H1 (cell line): ENCODE measurements around the gene AOPEP. TPM values are rescaled to one million over a fixed set of nuclear protein-coding genes. Genes with fewer than 3 reads are reported as not detected.

Source experiments
- CTCF ChIA-PET: fragments of 300-600 bp; sonication (Branson Sonifier 250); formaldehyde crosslinking; loops from one replicate; lab custom pipeline; 2021; ENCODE audit not compliant: partially characterized antibody; lab: Charles Lee
- POLR2A ChIA-PET: fragments of 300-600 bp; sonication (Branson Sonifier 250); formaldehyde crosslinking; loops from one replicate; lab custom pipeline; 2021; ENCODE audit warnings: inconsistent platforms; ENCODE audit not compliant: partially characterized antibody; lab: Charles Lee
- DNase-seq, 2 experiments: peaks; one replicate each; pipeline versions ENCODE4 v3.0.0 to v3.0.0-alpha.2; 2010 to 2022; ENCODE audit warnings: low spot score in 2 of 2, low read depth in 1 of 2, mixed read lengths in 1 of 2
- FAIRE-seq: peaks from 2 replicates; lab custom pipeline; 2011; peaks lifted over from hg19 to GRCh38; lab: Jason Lieb, UNC
- H2AFZ ChIP-seq: 2 replicates; pipeline ENCODE4 v1.8.1; 2012; ENCODE audit warnings: low read length, inconsistent platforms
- H2AK5ac ChIP-seq: 2 replicates; pipeline ENCODE4 v1.6.1; 2013; ENCODE audit warnings: low read depth, low read length
- H2BK120ac ChIP-seq: replicated peaks from 2 replicates; pipeline ENCODE3; 2013; ENCODE audit warnings: low read depth, low read length, inconsistent platforms
- H2BK12ac ChIP-seq: 2 replicates; pipeline ENCODE4 v1.6.1; 2013; ENCODE audit warnings: low read depth, low read length
- H2BK15ac ChIP-seq: 2 replicates; pipeline ENCODE4 v1.6.1; 2013; ENCODE audit warnings: low read length
- H2BK20ac ChIP-seq: 2 replicates; pipeline ENCODE4 v1.6.1; 2013; ENCODE audit warnings: low read length
- H2BK5ac ChIP-seq: 2 replicates; pipeline ENCODE4 v1.6.1; 2013; ENCODE audit warnings: low read depth, low read length
- H3K14ac ChIP-seq: 2 replicates; pipeline ENCODE4 v1.6.1; 2013; ENCODE audit warnings: inconsistent platforms; ENCODE audit not compliant: insufficient read length
- H3K18ac ChIP-seq: 2 replicates; pipeline ENCODE4 v1.6.1; 2013; ENCODE audit warnings: low read length; ENCODE audit errors: extremely low read depth
- H3K23ac ChIP-seq: 2 replicates; pipeline ENCODE4 v1.6.1; 2013; ENCODE audit warnings: inconsistent platforms; ENCODE audit not compliant: insufficient read length
- H3K23me2 ChIP-seq: 2 replicates; pipeline ENCODE4 v1.6.1; 2013; ENCODE audit warnings: low read depth, low read length
- H3K27ac ChIP-seq: 2 replicates; pipeline ENCODE4 v1.6.1; 2011; ENCODE audit warnings: low read depth, low read length, inconsistent platforms
- H3K27me3 ChIP-seq, 4 experiments: replicated peaks in 1 of 4; 1 replicate in 1 of 4; 2 replicates in 3 of 4; pipeline versions ENCODE4 v1.6.1 to v1.8.1; 2011 to 2013; ENCODE audit warnings: low read length in 3 of 4, mild to moderate bottlenecking in 3 of 4, inconsistent platforms in 2 of 4, mixed read lengths in 2 of 4, moderate library complexity in 1 of 4; ENCODE audit not compliant: control insufficient read depth in 3 of 4, insufficient read depth in 3 of 4; ENCODE audit errors: extremely low read depth in 1 of 4
- H3K36me3 ChIP-seq, 4 experiments: 2 replicates each; pipeline versions ENCODE4 v1.6.1 to v1.8.1; 2011 to 2013; ENCODE audit warnings: mild to moderate bottlenecking in 4 of 4, low read length in 3 of 4, moderate library complexity in 2 of 4, control low read depth in 1 of 4, inconsistent platforms in 1 of 4; ENCODE audit not compliant: insufficient read depth in 4 of 4, control insufficient read depth in 2 of 4
- H3K4ac ChIP-seq: replicated peaks from 2 replicates; pipeline ENCODE3; 2013; ENCODE audit warnings: low read length, low read depth, mixed read lengths, inconsistent platforms; ENCODE audit not compliant: insufficient read length
- H3K4me1 ChIP-seq, 4 experiments: replicated peaks in 1 of 4; 1 replicate in 1 of 4; 2 replicates in 3 of 4; pipeline versions ENCODE4 v1.6.1 to v1.8.1; 2011 to 2013; ENCODE audit warnings: low read length in 3 of 4, inconsistent platforms in 2 of 4, mixed read lengths in 1 of 4; ENCODE audit not compliant: insufficient read depth in 4 of 4, control insufficient read depth in 3 of 4
- H3K4me2 ChIP-seq, 2 experiments: 2 replicates each; pipeline versions ENCODE4 v1.6.1 to v1.8.1; 2011 to 2013; ENCODE audit warnings: low read depth in 2 of 2, low read length in 2 of 2, control low read depth in 1 of 2, inconsistent platforms in 1 of 2, mild to moderate bottlenecking in 1 of 2; ENCODE audit not compliant: insufficient read depth in 1 of 2
- H3K4me3 ChIP-seq, 4 experiments: fragments of 200-600, 300-600 bp in 1 of 4; sonication (generic), shearing (Covaris generic), sonication (Bioruptor Twin) in 1 of 4; 2 replicates each; pipeline versions ENCODE4 v1.5.1 to v1.8.1; 2011 to 2016; ENCODE audit warnings: low read length in 4 of 4, low read depth in 3 of 4, control low read depth in 2 of 4, inconsistent platforms in 2 of 4, mild to moderate bottlenecking in 2 of 4, mixed read lengths in 1 of 4, moderate library complexity in 1 of 4; ENCODE audit not compliant: insufficient read depth in 2 of 4; ENCODE audit errors: extremely low read depth in 1 of 4
- H3K56ac ChIP-seq: replicated peaks from 2 replicates; pipeline ENCODE3; 2013; ENCODE audit warnings: low read depth, mild to moderate bottlenecking, mixed read lengths, low read length, inconsistent platforms; ENCODE audit not compliant: insufficient read length
- H3K79me1 ChIP-seq: 2 replicates; pipeline ENCODE4 v1.6.1; 2013; ENCODE audit warnings: low read depth, low read length, control low read depth
- H3K79me2 ChIP-seq, 2 experiments: 2 replicates each; pipeline versions ENCODE4 v1.6.1 to v1.8.1; 2012 to 2013; ENCODE audit warnings: low read length in 2 of 2, mild to moderate bottlenecking in 2 of 2, inconsistent platforms in 1 of 2; ENCODE audit not compliant: insufficient read depth in 2 of 2, control insufficient read depth in 1 of 2
- H3K9ac ChIP-seq, 4 experiments: replicated peaks in 1 of 4; 1 replicate in 1 of 4; 2 replicates in 3 of 4; pipeline versions ENCODE4 v1.6.1 to v1.8.1; 2011 to 2013; ENCODE audit warnings: low read depth in 3 of 4, low read length in 3 of 4, control low read depth in 2 of 4, mild to moderate bottlenecking in 2 of 4, moderate library complexity in 2 of 4, inconsistent platforms in 1 of 4; ENCODE audit errors: extremely low read depth in 1 of 4
- H3K9me3 ChIP-seq, 2 experiments: 2 replicates each; pipeline versions ENCODE4 v1.6.1 to v1.8.1; 2012 to 2013; ENCODE audit warnings: mild to moderate bottlenecking in 2 of 2, moderate library complexity in 2 of 2, control low read depth in 1 of 2, inconsistent platforms in 1 of 2, low read depth in 1 of 2, low read length in 1 of 2, mixed read lengths in 1 of 2; ENCODE audit not compliant: insufficient read depth in 2 of 2
- H4K20me1 ChIP-seq, 2 experiments: replicated peaks in 1 of 2; 2 replicates each; pipeline versions ENCODE3 to v1.8.1; 2011 to 2013; ENCODE audit warnings: inconsistent platforms in 2 of 2, low read length in 2 of 2, mild to moderate bottlenecking in 1 of 2; ENCODE audit not compliant: insufficient read depth in 2 of 2, control insufficient read depth in 1 of 2
- H4K5ac ChIP-seq: 2 replicates; pipeline ENCODE4 v1.6.1; 2013; ENCODE audit warnings: low read length, low read depth, mixed read lengths, inconsistent platforms; ENCODE audit not compliant: insufficient read length
- H4K8ac ChIP-seq: 2 replicates; pipeline ENCODE4 v1.8.0; 2013; ENCODE audit warnings: mild to moderate bottlenecking, moderate library complexity, low read length, inconsistent platforms; ENCODE audit not compliant: insufficient read depth; ENCODE audit errors: extremely low read depth
- H4K91ac ChIP-seq: replicated peaks from 2 replicates; pipeline ENCODE3; 2013; ENCODE audit warnings: low read length, mixed read lengths, inconsistent platforms; ENCODE audit not compliant: insufficient read length
- ASH2L ChIP-seq: fragments of 200-600, 300-600 bp; sonication (generic); IDR thresholded peaks from one replicate; pipeline ENCODE4 v1.7.1; 2017; ENCODE audit warnings: low read length
- BACH1 ChIP-seq: IDR thresholded peaks from 2 replicates; pipeline ENCODE4 v1.6.1; 2012; ENCODE audit warnings: low read length, improper control_type of control experiment
- BRCA1 ChIP-seq: IDR thresholded peaks from 2 replicates; pipeline ENCODE4 v1.6.1; 2012; ENCODE audit warnings: low read depth, low read length, improper control_type of control experiment
- CBX5 ChIP-seq: fragments of 300-800, 300-1000 bp; sonication (generic); IDR thresholded peaks from 2 replicates; pipeline ENCODE4 v1.7.1; 2016; ENCODE audit warnings: antibody characterized with exemption, low read length, low read depth
- CEBPB ChIP-seq: IDR thresholded peaks from 2 replicates; pipeline ENCODE4 v1.6.1; 2012; ENCODE audit warnings: low read depth, low read length
- CHD1 ChIP-seq: IDR thresholded peaks from 2 replicates; pipeline ENCODE4 v1.6.1; 2012; ENCODE audit warnings: low read depth, low read length, improper control_type of control experiment
- CREB1 ChIP-seq: IDR thresholded peaks from 2 replicates; pipeline ENCODE4 v1.6.1; 2012; ENCODE audit warnings: inconsistent platforms
- FOSL1 ChIP-seq: IDR thresholded peaks from 2 replicates; pipeline ENCODE4 v1.6.1; 2011; ENCODE audit warnings: mild to moderate bottlenecking, low read depth, low read length, moderate library complexity; ENCODE audit not compliant: insufficient read depth
- GABPA ChIP-seq: IDR thresholded peaks from 2 replicates; pipeline ENCODE4 v1.6.1; 2011; ENCODE audit warnings: mild to moderate bottlenecking, low read length, moderate library complexity, borderline replicate concordance; ENCODE audit not compliant: insufficient read depth
- GTF2F1 ChIP-seq: IDR thresholded peaks from 2 replicates; pipeline ENCODE4 v1.6.1; 2012; ENCODE audit warnings: low read depth, low read length, improper control_type of control experiment, borderline replicate concordance
- HDAC2 ChIP-seq, 2 experiments: fragments of 300-600 bp in 1 of 2; sonication (generic) in 1 of 2; IDR thresholded peaks; 2 replicates each; pipeline ENCODE4 v1.6.1; 2011 to 2012; ENCODE audit warnings: low read depth in 2 of 2, low read length in 2 of 2, mild to moderate bottlenecking in 2 of 2, moderate library complexity in 2 of 2, borderline replicate concordance in 1 of 2, inconsistent platforms in 1 of 2
- JUND ChIP-seq: IDR thresholded peaks from 2 replicates; pipeline ENCODE4 v1.6.1; 2011; ENCODE audit warnings: mild to moderate bottlenecking, improper control_type of control experiment, low read length
- SRF ChIP-seq: IDR thresholded peaks from 2 replicates; pipeline ENCODE4 v1.6.1; 2011; ENCODE audit warnings: mild to moderate bottlenecking, low read depth, low read length, moderate library complexity
- TCF12 ChIP-seq: IDR thresholded peaks from 2 replicates; pipeline ENCODE4 v1.6.1; 2011; ENCODE audit warnings: low read depth, mild to moderate bottlenecking, low read length
- WGBS, 2 experiments: shearing (Covaris generic) in 1 of 2; methylation state at CpG; one replicate each; pipeline versions ENCODE4 v1.1.6 to v1.1.7; 2013 to 2015; ENCODE audit warnings: low lambda C conversion rate in 2 of 2, mixed read lengths in 2 of 2, inconsistent platforms in 1 of 2, low coverage in 1 of 2, missing lambda C conversion rate in 1 of 2; ENCODE audit not compliant: insufficient replicate concordance in 2 of 2, insufficient coverage in 1 of 2, insufficient read length in 1 of 2; ENCODE audit errors: extremely low coverage in 1 of 2, missing lambda C conversion rate in 1 of 2; 5-methylcytosine and 5-hydroxymethylcytosine counted together
- polyA plus RNA-seq, 7 experiments: library from polyadenylated mRNA; depleted of rRNA in 3 of 7; stranded (reverse) in 5 of 7; unstranded in 2 of 7; fragments of >200 nt in 5 of 7; fragments of 200-250 nt in 2 of 7; gene quantifications; 1 replicate in 5 of 7; 2 replicates in 1 of 7; 4 replicates in 1 of 7; pipeline versions ENCODE4 v1.2.1 to v1.2.3, GENCODE V29; 2011 to 2013; ENCODE audit warnings: missing spikeins in 2 of 7, mixed read lengths in 2 of 7
- total RNA-seq: library from RNA; stranded (reverse); fragmentation: NEBNext Ultra II Directional; extraction: Animal tissue kit (Norgen Biotek cat#: 25700); gene quantifications from 2 replicates; pipeline ENCODE4 v1.2.1, GENCODE V29; 2021

The AOPEP gene
- total and polyA plus RNA-seq, 2 of the 8 experiments (the other 6 are each of a cell fraction or from before 2014, with no cell fraction given) = 6.1 to 14.3 TPM

DNA sequence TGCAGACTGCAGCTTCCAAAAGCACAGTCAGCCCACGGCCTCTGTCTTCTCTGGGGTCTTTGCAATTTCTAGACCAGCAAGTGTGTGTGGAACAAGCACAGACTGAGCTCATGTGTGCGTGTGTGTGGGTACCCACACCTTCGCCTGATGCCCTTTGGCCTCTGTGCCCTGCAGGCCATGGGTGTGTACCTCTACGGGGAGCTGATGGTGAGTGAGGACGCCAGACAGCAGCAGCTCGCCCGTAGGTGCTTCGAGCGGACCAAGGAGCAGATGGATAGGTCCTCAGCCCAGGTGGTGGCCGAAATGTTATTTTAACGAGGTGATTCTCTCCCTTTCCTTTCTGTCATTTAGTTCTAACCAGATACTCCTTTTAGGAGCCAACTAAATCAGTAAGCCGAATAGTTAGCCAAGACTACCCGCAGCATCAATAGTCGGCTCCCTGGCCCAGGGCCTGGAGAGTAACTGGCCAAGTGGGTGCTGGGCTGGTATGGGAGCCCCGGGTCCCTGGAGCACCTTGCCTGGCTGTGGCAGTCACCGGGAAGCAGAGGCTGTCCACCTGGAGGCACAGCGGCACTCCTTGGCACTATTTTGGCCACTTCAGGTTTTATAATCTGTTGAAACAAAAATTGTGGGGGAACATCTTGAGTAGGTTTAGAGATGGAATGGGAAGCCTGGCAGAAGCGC lies 356.0 kb downstream of the AOPEP start:
- H3K27me3 ChIP-seq = no peaks in the 10 kb centered on the region
- H3K4me3 ChIP-seq = no peak overlapping the region
- H3K18ac ChIP-seq = no peak overlapping the region
- H3K23ac ChIP-seq = no peak overlapping the region
- H3K4ac ChIP-seq = no peak overlapping the region
- H3K36me3 ChIP-seq = peaks cover 0 to 6% (median 1%) of the 10 kb centered on the region in 4 experiments; a peak in 2 of 8 replicates
- WGBS, 2 experiments = 93% methylated on average over 17 of the region's 18 CpGs; no CpG with 5 or more reads in 1 of the 2 experiments
- H3K79me2 ChIP-seq = no peaks in the 10 kb centered on the region
- H4K8ac ChIP-seq = no peak overlapping the region
- peaks cover 0 to 8% of the 10 kb centered on the region in 2 experiments for H4K20me1 ChIP-seq
- H2BK120ac ChIP-seq = no peak overlapping the region
- DNase-seq (no peak), FAIRE-seq (no peak)
- ChIA-PET CTCF (interaction anchor here (0.9 to 3.8 kb wide), 5 partner anchors 13 to 401 kb away, joined by 3 to 20 read pairs (median 5); no protein-coding TSS in a partner anchor), POLR2A (no interaction called here)
- H2AK5ac ChIP-seq = no peak overlapping the region
- H3K27ac ChIP-seq = no peak overlapping the region
- H2BK20ac ChIP-seq = no peak overlapping the region
- peaks cover 2% of the 10 kb centered on the region; the same call in 1 of the 2 replicates for H3K23me2 ChIP-seq
- no peak overlapping the region for H3K9ac ChIP-seq
- no peak overlapping the region for H2BK5ac ChIP-seq
- H3K56ac ChIP-seq = no peak overlapping the region
- no peak overlapping the region for H3K14ac ChIP-seq
- H3K9me3 ChIP-seq = no peaks in the 10 kb centered on the region
- no peaks in the 10 kb centered on the region; the same call in 1 of the 2 replicates for H3K79me1 ChIP-seq
- no peak overlapping the region for H2BK12ac ChIP-seq
- peaks cover 0 to 9% (median under 1%) of the 10 kb centered on the region in 4 experiments; a peak in 3 of 7 replicates for H3K4me1 ChIP-seq
- H3K4me2 ChIP-seq = no peak overlapping the region
- H2BK15ac ChIP-seq = no peak overlapping the region
- no peak overlapping the region for H2AFZ ChIP-seq
- no peak overlapping the region for H4K91ac ChIP-seq
- no peak overlapping the region for H4K5ac ChIP-seq
- no peak for TF ChIP-seq TCF12
- no peak for TF ChIP-seq ASH2L
- TF ChIP-seq BACH1 = no peak
- TF ChIP-seq HDAC2 (IDR thresholded peaks at IDR 0.05; ENCODE audit: borderline replicate concordance in 1 of 2, low read depth in 2 of 2, low read length in 2 of 2) = no peak
- TF ChIP-seq SRF = no peak
- TF ChIP-seq CEBPB = no peak
- no peak for TF ChIP-seq GTF2F1
- no peak for TF ChIP-seq JUND
- TF ChIP-seq CBX5 = no peak
- TF ChIP-seq FOSL1 = no peak
- no peak for TF ChIP-seq CREB1
- no peak for TF ChIP-seq GABPA
- TF ChIP-seq CHD1 = no peak
- TF ChIP-seq BRCA1 = no peak
